ENCODE measurements around the gene CTRB1.

Gene CTRB1

DNA sequence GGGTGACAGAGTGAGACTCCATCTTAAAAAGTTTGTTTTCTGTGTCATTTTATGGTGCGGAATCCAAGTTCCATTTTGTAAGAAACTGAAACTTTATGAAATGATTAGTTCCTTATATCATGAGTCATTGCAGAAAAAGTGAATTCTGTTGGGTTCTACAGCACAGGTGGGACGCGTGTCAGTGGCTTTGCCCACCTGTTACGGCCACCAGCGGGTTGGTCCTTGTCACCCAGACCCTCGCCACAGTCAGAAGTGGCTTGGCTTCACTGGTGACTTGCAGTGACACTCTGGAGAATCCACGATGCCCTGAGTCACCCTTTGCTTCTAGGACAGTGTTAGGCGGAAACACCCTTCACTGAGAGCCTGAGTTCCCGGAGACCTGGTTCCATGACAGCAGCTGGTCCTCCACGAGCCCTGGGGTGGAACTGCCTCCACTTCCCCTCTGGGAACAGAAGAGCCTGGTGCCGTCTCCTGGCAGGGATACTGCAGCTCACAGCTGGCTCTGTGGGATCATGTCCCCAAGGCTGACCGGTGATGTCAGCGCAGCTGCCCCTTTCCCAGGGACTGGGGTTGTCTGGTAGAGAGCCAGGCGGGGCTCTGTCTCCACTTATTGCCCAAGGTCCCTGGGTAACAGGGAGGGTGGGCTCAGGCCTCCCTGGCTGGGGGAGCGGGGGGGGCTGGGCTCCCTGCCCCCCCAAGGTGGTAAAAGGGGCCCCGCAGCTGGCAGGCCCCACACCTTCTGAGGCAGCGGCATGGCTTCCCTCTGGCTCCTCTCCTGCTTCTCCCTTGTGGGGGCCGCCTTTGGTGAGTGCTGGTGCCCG, at the start of gene CTRB1:
CTRB1 (plus strand) TSS at position 733 of the 821 bp plus-strand sequence; CDS start at position 753, 20 bp downstream.
- no peak for DNase-seq (ENCODE audit: low read depth)

GRCh38 chr16:75169899-75170405, 48.8 kb upstream of the CTRB1 start:
- no peak for DNase-seq (ENCODE audit: low read depth)

DNA sequence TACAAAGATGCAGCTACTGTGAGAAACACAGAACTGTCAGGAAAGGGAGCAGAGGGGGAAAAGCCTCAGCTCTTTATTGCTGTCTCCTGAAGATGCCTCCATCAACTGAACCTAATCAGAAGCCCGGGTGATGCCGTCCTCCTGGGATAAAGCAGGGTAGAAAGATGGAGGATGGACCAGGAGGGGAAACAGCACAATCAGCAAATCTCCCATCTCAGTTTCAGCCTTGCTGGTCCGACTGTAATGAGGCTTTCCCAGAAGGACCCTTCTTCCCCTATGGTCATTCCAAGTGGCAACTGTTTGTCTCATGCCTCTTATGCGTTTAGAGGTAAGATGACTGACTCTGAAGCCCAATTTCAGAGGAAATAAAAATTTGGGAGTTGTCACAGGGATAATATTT, 46.2 kb upstream of the CTRB1 start:
- DNase-seq (ENCODE audit: low read depth), result no peak

- DNase-seq (ENCODE audit: low read depth), result no peak
Measured at GRCh38 chr16:75175074-75175473, 43.7 kb upstream of the CTRB1 start.

GRCh38 chr16:75176926-75177325, 41.9 kb upstream of the CTRB1 start:
- DNase-seq (ENCODE audit: low read depth), result no peak

GRCh38 chr16:75179208-75179607, 39.6 kb upstream of the CTRB1 start:
- no peak for DNase-seq (ENCODE audit: low read depth)

GRCh38 chr16:75181630-75182029, 37.2 kb upstream of the CTRB1 start:
- no peak for DNase-seq (ENCODE audit: low read depth)

GRCh38 chr16:75188832-75189477, 29.8 kb upstream of the CTRB1 start:
- no peak for DNase-seq (ENCODE audit: low read depth)

DNA sequence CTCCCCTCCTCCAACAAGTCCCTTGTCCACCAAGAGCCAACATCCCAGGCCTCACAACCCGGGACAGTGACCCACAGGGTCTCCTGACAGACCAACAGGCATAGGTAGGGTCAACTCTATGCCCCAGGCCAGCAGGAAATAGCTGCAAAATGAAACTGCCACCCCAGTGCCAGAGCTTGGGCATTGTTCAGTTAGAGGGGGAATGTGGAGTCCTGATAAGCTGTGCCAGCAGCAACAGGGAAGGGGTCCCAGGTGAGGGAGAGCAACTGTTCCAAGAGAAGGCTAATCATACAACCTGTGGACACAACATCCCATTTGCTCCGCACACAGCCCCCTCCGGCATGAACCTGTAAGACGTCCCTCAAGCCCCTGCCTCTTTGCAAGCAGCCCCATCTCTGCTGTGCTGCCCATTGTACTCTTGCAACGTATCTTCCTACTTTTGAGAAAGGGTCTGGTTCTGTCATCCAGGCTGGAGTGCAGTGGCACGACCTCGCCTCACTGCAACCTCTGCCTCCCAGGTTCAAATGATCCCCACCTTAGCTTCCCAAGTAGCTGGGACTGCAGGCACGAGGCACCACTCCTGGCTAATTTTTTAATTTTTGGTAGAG, 29.0 kb upstream of the CTRB1 start:
- no peak for DNase-seq (ENCODE audit: low read depth)

- DNase-seq (ENCODE audit: low read depth), result no peak
Measured at GRCh38 chr16:75192606-75193264, 26.1 kb upstream of the CTRB1 start.

DNA sequence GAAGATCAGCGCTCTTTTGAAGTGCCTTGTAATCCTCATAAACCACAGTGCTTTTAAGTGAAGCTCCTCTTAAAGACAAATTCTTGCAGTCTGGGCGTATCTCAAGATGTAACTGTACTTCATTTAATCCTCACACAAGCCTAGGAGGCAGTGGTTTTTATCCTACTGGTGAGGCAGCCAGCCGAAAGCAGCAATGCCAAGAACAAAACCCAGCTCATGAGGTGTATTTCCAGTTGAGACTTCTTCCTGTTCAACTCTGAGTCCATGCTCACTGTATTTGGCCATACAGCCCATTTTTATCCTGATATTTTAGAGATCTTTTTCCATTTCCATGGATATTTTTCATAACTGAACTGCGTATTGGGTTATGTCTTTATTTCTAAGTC, 25.5 kb upstream of the CTRB1 start:
- no peak for DNase-seq (ENCODE audit: low read depth)

GRCh38 chr16:75193730-75194444, 24.9 kb upstream of the CTRB1 start:
- no peak for DNase-seq (ENCODE audit: low read depth)

GRCh38 chr16:75195811-75196790, 22.7 kb upstream of the CTRB1 start:
- DNase-seq (ENCODE audit: low read depth), result no peak

DNA sequence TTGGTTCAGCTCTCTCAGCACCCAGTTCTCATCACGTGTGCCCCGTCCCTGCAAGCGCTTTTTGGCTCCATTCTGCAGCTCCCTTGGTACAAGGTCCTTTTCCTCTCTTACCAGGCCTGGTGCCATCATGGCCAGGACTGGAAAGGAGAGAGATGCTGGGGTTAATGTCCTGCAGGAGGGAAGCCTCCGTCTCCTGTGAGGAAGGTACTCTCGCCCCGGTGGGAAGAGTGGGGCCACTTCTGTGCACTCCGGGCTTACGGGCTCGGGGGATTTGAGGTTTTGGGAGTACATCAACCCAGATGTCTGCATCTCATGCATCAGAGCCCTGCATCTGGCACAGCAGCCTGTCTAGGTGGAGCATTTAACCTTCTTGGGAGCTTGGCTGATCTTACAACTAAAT, 22.0 kb upstream of the CTRB1 start:
- no peak for DNase-seq (ENCODE audit: low read depth)

DNA sequence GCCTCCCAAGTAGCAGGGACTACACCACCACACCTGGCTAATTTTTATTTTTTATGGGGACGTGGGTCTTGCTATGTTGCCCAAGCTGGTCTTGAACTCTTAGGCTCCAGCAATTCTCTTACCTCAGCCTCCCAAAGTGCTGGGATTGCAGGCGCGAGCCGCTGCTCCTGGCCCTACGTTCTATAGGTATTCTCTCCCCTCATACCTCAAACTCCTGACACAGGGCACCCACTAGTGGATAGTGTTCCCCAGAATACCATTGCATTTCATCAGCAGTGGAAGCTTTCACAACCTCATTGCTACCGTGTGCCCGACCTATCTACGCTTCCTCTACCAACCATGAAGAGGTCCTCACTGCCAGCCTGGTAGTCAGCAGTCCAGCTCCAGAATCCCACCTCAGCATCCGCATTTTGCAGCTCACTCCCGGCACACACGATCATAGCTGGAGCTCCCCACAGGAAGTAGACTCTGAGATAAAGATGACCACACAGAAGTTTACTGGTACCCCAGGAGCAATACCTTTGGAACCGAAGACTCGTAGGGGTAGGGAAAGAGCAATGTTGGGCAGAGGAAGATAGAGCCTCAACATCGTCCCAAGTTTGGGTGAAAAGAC, 21.2 kb upstream of the CTRB1 start:
- DNase-seq (ENCODE audit: low read depth), result no peak

GRCh38 chr16:75198135-75198600, 20.6 kb upstream of the CTRB1 start:
- peak; percentile 71 for DNase-seq (ENCODE audit: low read depth)

DNA sequence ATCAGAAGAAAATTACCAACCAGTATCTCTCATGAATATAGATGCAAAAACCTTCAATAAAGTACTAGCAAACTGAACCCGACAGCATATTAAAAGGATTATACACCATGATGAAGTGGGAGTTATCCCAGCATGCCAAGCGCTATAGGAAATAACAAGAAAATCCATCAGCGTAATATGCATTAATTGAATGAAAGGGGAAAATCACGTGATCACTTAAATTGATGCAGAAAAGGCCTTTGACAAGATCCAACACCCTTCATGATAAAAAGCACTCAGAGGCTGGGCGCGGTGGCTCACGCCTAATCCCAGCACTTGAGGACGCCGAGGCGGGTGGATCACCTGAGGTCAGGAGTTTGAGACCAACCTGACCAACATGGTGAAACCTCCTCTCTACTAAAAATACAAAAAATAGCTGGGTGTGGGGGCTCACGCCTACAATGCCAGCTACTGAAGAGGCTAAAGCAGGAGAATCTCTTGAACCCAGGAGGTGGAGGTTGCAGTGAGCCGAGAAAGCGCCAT, 16.7 kb upstream of the CTRB1 start:
- no peak for DNase-seq (ENCODE audit: low read depth)

DNA sequence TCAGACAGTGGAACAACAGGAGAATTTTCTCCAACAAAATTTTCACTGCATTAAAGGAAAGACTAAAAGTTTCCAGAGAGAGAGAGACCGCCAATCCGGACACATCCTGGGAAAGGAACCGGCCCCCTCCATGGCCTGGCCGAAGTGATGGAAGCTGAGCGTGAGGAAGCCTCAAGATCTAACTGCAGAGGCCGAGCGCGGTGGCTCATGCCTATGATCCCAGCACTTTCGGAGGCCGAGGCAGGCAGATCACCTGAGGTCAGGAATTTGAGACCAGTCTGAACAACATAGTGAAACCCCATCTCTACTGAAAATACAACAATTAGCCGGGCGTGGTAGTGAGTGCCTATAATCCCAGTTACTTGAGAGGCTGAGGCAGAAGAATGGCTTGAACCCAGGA, 15.7 kb upstream of the CTRB1 start:
- no peak for DNase-seq (ENCODE audit: low read depth)

DNA sequence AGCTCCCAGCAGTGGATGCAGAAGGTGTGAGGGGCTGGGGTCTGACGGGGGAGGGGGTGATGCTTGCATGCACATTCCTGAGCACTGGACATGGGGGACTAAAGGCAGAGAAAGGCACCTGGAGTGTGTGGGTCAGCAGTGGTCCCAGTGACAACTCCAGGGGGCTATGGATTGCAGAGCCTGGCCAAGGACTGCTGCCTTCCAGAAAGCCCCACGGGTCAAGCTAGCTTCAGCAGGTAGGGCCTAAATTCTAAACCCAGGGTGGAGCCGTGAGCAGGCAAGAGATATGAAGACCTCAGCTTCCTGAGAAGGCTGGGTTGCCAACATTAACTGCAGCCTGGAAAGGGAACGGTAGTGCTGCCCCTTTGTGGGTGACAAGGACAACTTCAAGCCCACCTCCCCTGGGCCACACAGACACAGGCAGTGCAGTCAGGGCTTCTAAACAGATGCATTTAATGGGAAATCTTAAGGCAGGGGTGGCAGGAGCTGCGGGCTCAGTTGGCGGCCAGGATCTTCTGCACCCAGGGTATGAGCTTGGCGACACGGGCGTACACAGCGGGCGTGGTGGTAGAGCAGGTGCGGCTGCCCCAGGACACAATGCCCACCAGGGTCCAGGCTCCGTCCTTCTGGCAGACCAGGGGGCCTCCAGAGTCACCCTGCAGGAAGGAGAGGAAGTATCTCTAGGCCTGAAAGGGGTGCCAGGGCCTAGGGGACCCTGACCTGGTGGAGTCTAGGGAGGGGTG, 14.9 kb upstream of the CTRB1 start:
- no peak for DNase-seq (ENCODE audit: low read depth)
